Measurements from ENCODE around the gene CSMD2.

Gene CSMD2

GRCh38 chr1:33469691-33470090, 695.3 kb downstream of the CSMD2 start:
- no peak for DNase-seq

GRCh38 chr1:33468967-33469366, 696.1 kb downstream of the CSMD2 start:
- DNase-seq, result no peak

DNA sequence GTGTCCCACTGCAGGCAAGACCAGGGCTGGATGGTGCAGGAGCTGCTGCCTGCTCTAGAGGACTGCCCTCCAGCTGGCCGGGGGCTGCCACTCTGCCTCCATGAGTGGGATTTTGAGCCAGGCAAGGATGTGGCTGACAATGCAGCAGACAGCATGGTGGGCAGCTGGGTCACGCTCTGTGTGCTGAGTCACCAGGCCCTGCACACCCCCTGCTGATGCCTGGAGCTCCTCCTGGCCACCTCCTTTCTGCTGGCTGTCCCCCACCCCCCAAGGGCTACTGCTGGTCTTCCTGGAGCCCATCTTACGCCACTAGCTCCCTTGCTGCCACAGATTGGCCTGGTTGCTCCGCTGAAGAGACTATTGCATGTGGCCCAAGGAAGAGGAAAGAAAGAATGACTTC, 696.5 kb downstream of the CSMD2 start:
- no peak for DNase-seq

GRCh38 chr1:33468011-33468410, 697.0 kb downstream of the CSMD2 start:
- no peak for DNase-seq

DNA sequence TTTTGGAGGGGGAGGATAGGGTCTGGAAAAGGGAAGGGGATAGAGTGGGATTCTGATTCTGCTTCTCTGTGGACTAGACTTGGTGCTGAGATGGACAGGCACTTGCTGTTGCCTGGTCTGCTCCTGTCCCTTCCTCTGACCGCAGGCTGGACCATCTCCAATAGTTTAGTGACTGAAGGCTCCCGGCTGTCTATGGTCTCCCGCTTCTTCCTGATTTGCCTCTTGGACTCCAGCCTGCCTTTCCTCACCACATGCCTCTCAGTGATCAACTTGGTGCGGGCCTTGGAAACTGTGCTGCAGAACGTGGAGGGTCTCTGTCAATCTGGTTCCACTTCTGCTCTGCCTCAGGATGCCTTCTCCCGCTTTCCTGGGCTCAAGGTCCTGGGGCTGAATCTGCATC, 698.9 kb downstream of the CSMD2 start:
- DNase-seq, result no peak

GRCh38 chr1:33465316-33465715, 699.7 kb downstream of the CSMD2 start:
- DNase-seq, result no peak

GRCh38 chr1:33464552-33464951, 700.5 kb downstream of the CSMD2 start:
- no peak for DNase-seq

All from retina (tissue), 1 donor.